HepG2 (cell line): ENCODE data around the gene SMAD2. TPM values are rescaled to one million over a fixed set of nuclear protein-coding genes. Genes with fewer than 3 reads are reported as not detected.

ENCODE experiments used
- ATAC-seq: fragments of 200-7000 bp; cut with Tn5 transposase; 3 replicates; pipeline ENCODE4 v1.9.1; 2020; ENCODE audit warnings: mild to moderate bottlenecking, moderate library complexity
- BruUV-seq: library from RNA; stranded (reverse); fragments of 400-500 nt; replicated peaks from 2 replicates; lab custom pipeline; 2021; lab: Mats Ljungman, UMichigan
- CTCF ChIA-PET: fragments of 300-600 bp; formaldehyde crosslinking; extraction: SDS; loops from one replicate; lab custom pipeline; 2021; ENCODE audit warnings: low total read pairs, inconsistent platforms, low intra/inter-chr PET ratio; lab: Yijun Ruan, JAX
- POLR2A ChIA-PET: fragments of 350-600 bp; sonication (Branson Sonifier 250); formaldehyde crosslinking; loops from one replicate; lab custom pipeline; 2020; ENCODE audit warnings: antibody characterized with exemption, inconsistent platforms; lab: Yijun Ruan, JAX
- DNase-seq: peaks from one replicate; pipeline ENCODE4 v3.0.0-alpha.2; 2015; ENCODE audit warnings: low spot score
- FAIRE-seq: peaks from 3 replicates; lab custom pipeline; 2011; peaks lifted over from hg19 to GRCh38; lab: Jason Lieb, UNC
- H2AFZ ChIP-seq: one replicate; pipeline ENCODE4 v1.6.1; 2011; ENCODE audit warnings: low read length, inconsistent platforms
- H3K27ac ChIP-seq: fragments of 300-600 bp; 3 replicates; pipeline ENCODE4 v1.8.0; 2011; ENCODE audit warnings: mixed run types, mild to moderate bottlenecking, mixed read lengths, low read length, inconsistent platforms; ENCODE audit not compliant: insufficient read depth; ENCODE audit errors: extremely low read length
- H3K27me3 ChIP-seq, 2 experiments: fragments of 200-600 bp in 1 of 2; 2 replicates in 1 of 2; 3 replicates in 1 of 2; pipeline versions ENCODE4 v1.6.0 to v1.8.0; 2011; ENCODE audit warnings: low read length in 2 of 2, mild to moderate bottlenecking in 2 of 2, moderate library complexity in 2 of 2, inconsistent platforms in 1 of 2; ENCODE audit not compliant: insufficient read depth in 2 of 2, control insufficient read depth in 1 of 2
- H3K36me3 ChIP-seq, 2 experiments: fragments of 200-600 bp in 1 of 2; replicated peaks in 1 of 2; 2 replicates in 1 of 2; 3 replicates in 1 of 2; pipeline versions ENCODE4 v1.5.1 to v1.8.0; 2011; ENCODE audit warnings: low read length in 2 of 2, inconsistent platforms in 1 of 2; ENCODE audit not compliant: insufficient read depth in 2 of 2, control insufficient read depth in 1 of 2
- H3K4me1 ChIP-seq: 2 replicates; pipeline ENCODE4 v1.5.1; 2012; ENCODE audit warnings: low read length, inconsistent platforms; ENCODE audit not compliant: insufficient read depth
- H3K4me2 ChIP-seq: 2 replicates; pipeline ENCODE4 v1.6.0; 2011; ENCODE audit warnings: low read depth, low read length, inconsistent platforms
- H3K4me3 ChIP-seq, 3 experiments: fragments of 200-600 bp in 1 of 3; sonication (generic), shearing (Covaris generic) in 1 of 3; replicated peaks in 1 of 3; 2 replicates each; pipeline ENCODE4 v1.5.1; 2011 to 2016; ENCODE audit warnings: low read length in 3 of 3, inconsistent platforms in 2 of 3, low read depth in 2 of 3, mild to moderate bottlenecking in 2 of 3, control low read depth in 1 of 3, mixed read lengths in 1 of 3; ENCODE audit not compliant: insufficient read depth in 1 of 3
- H3K79me2 ChIP-seq: one replicate; pipeline ENCODE4 v1.6.1; 2011; ENCODE audit warnings: low read length, inconsistent platforms; ENCODE audit not compliant: insufficient read depth
- H3K9ac ChIP-seq: 2 replicates; pipeline ENCODE4 v1.6.0; 2011; ENCODE audit warnings: mild to moderate bottlenecking, low read depth, low read length, inconsistent platforms; ENCODE audit not compliant: insufficient read depth
- H3K9me3 ChIP-seq: 2 replicates; pipeline ENCODE4 v1.5.1; 2012; ENCODE audit warnings: mild to moderate bottlenecking, low read length
- H4K20me1 ChIP-seq: 2 replicates; pipeline ENCODE4 v1.6.0; 2011; ENCODE audit warnings: inconsistent platforms, mild to moderate bottlenecking, low read length, moderate library complexity; ENCODE audit not compliant: insufficient read depth
- ELF3 ChIP-seq: IDR thresholded peaks from 2 replicates; pipeline ENCODE4 v1.6.1; 2016; ENCODE audit warnings: missing genetic modification reagents, missing compliant biosample characterization
- FOXC1 ChIP-seq: sonication (generic); formaldehyde crosslinking; IDR thresholded peaks from 2 replicates; pipeline ENCODE4 v1.8.0; 2022; ENCODE audit warnings: mild to moderate bottlenecking, missing genetic modification reagents, borderline replicate concordance
- FOXP1 ChIP-seq, 2 experiments: fragments of 450-650 bp in 1 of 2; IDR thresholded peaks; 2 replicates each; pipeline ENCODE4 v1.6.1; 2017 to 2018; ENCODE audit warnings: antibody characterized with exemption in 1 of 2
- SNAPC5 ChIP-seq: sonication (generic); formaldehyde crosslinking; IDR thresholded peaks from 2 replicates; pipeline ENCODE4 v1.8.1; 2023; ENCODE audit warnings: mild to moderate bottlenecking, missing genetic modification reagents, borderline replicate concordance
- YY1 ChIP-seq: IDR thresholded peaks from 2 replicates; pipeline ENCODE4 v1.6.1; 2011; ENCODE audit warnings: low read length, low read depth, moderate library complexity, mild to moderate bottlenecking; ENCODE audit not compliant: insufficient read depth, insufficient replicate concordance
- ZNF274 ChIP-seq: sonication (generic); formaldehyde crosslinking; IDR thresholded peaks from 2 replicates; pipeline ENCODE4 v1.5.1; 2020; ENCODE audit warnings: mild to moderate bottlenecking, missing genetic modification reagents
- ZNF614 ChIP-seq: IDR thresholded peaks from 2 replicates; pipeline ENCODE4 v1.6.1; 2018; ENCODE audit warnings: missing biosample characterization, missing genetic modification reagents, inconsistent platforms, borderline replicate concordance
- ZNF678 ChIP-seq: sonication (generic); formaldehyde crosslinking; IDR thresholded peaks from 2 replicates; pipeline ENCODE4 v1.4.0; 2020; ENCODE audit warnings: mild to moderate bottlenecking, missing genetic modification reagents
- ZUFSP ChIP-seq: sonication (generic); formaldehyde crosslinking; IDR thresholded peaks from 2 replicates; pipeline ENCODE4 v1.9.0; 2021; ENCODE audit warnings: missing genetic modification reagents, mild to moderate bottlenecking, borderline replicate concordance
- WGBS: methylation state at CpG from one replicate; pipeline ENCODE4 v1.1.6; 2017; ENCODE audit warnings: low lambda C conversion rate; 5-methylcytosine and 5-hydroxymethylcytosine counted together
- in situ Hi-C: cut with HindIII; loops from 2 replicates; pipeline ENCODE4 v1.10.0; 2017; ENCODE audit warnings: low pct_unique_long_range_greater_than_20kb; ENCODE audit not compliant: extremely low pct_ligation_motif_present
- intact Hi-C: fragments of 100-400 bp; cut with micrococcal nuclease; formaldehyde crosslinking; loops from one replicate; pipeline ENCODE4 v1.10.0; 2022; ENCODE audit not compliant: unreplicated experiment
- polyA plus RNA-seq, 8 experiments: library from polyadenylated mRNA; depleted of rRNA in 3 of 8; stranded (reverse) in 7 of 8; unstranded in 1 of 8; fragments of >200 nt; fragmentation: Illumina TruSeq in 4 of 8; extraction: Trizol in 4 of 8; gene quantifications; 2 replicates each; pipeline versions ENCODE4 v1.2.1 to v1.2.3, GENCODE V29; 2011 to 2016; ENCODE audit warnings: low read depth in 4 of 8, missing spikeins in 1 of 8, mixed read lengths in 1 of 8; ENCODE audit not compliant: insufficient read depth in 1 of 8
- total RNA-seq, 5 experiments: library from RNA; depleted of rRNA; stranded (reverse); fragments of >200 nt; fragmentation: Illumina TruSeq; extraction: Trizol; gene quantifications; 2 replicates each; pipeline ENCODE4 v1.2.3, GENCODE V29; 2016; ENCODE audit warnings: low read depth in 1 of 5

Gene SMAD2
- total and polyA plus RNA-seq, 2 of the 13 experiments (the other 11 are each of a cell fraction or from before 2014, with no cell fraction given) = 40.2 to 96.2 TPM

- ATAC-seq = no peak
- intact Hi-C loops = no loop called here
- TF ChIP-seq YY1 (no peak), SNAPC5 (no peak), ZNF274 (no peak), FOXP1 (IDR thresholded peaks at IDR 0.05) (no peak), FOXP1 (CRISPR knock-in tag; IDR thresholded peaks at IDR 0.05) (no peak), ZUFSP (CRISPR knock-in tag) (no peak), FOXC1 (CRISPR knock-in tag) (no peak), ZNF614 (CRISPR knock-in tag) (no peak), ZNF678 (CRISPR knock-in tag) (no peak), ELF3 (CRISPR knock-in tag) (no peak)
- Histone ChIP-seq H2AFZ (no peak overlapping the region), H3K9ac (no peak overlapping the region), H3K9me3 (no peaks in the 10 kb centered on the region), H3K4me2 (no peak overlapping the region), H3K27ac (no peak overlapping the region), H3K36me3 (no peaks in the 10 kb centered on the region), H3K4me1 (no peaks in the 10 kb centered on the region), H3K79me2 (no peaks in the 10 kb centered on the region), H4K20me1 (no peaks in the 10 kb centered on the region), H3K4me3 (no peak overlapping the region), H3K27me3 (no peaks in the 10 kb centered on the region; a peak in 1 of 5 replicates)
- in situ Hi-C loops = no loop called here
- ChIA-PET CTCF (no interaction called here), POLR2A (no interaction called here)
- no TSS peak for BruUV-seq
- 88% methylated on average over 1 of the region's 1 CpG for WGBS
- FAIRE-seq = no peak
- no peak for DNase-seq
Observed at GRCh38 chr18:47817795-47818077, 112.7 kb downstream of the SMAD2 start.
